Nucleus accumbens (tissue), 56 donors: ENCODE data around the gene PKP2.
"Not testable (repeated sequence)": the region's sequence is repeated elsewhere in the genome, so short reads cannot be mapped to it uniquely, and the experiment has no call there.

Source experiments
- DNase-seq, 56 donors: peaks; one replicate each; lab custom pipeline; 2025; lab: John Stamatoyannopoulos, UW

The PKP2 gene

GRCh38 chr12:32897687-32898573, 1.4 kb upstream of the PKP2 start:
- DNase-seq, result no peak

DNA sequence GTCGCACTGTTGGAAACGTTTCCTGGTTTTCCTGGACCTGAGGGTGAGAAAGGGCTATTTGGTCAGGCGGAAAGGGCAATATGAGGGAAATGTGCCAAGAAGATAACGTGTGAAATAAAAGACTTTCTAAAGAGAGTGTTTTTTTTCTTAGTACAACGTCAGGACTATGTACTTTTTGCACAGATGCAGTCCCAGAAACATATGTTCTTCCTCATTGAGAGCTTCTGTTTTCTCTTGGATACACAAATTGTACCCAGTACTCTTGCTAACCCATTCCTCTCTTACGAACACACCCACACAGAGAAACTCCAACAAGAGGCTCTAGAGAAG, 669 bp upstream of the PKP2 start:
- DNase-seq, result no peak

DNA sequence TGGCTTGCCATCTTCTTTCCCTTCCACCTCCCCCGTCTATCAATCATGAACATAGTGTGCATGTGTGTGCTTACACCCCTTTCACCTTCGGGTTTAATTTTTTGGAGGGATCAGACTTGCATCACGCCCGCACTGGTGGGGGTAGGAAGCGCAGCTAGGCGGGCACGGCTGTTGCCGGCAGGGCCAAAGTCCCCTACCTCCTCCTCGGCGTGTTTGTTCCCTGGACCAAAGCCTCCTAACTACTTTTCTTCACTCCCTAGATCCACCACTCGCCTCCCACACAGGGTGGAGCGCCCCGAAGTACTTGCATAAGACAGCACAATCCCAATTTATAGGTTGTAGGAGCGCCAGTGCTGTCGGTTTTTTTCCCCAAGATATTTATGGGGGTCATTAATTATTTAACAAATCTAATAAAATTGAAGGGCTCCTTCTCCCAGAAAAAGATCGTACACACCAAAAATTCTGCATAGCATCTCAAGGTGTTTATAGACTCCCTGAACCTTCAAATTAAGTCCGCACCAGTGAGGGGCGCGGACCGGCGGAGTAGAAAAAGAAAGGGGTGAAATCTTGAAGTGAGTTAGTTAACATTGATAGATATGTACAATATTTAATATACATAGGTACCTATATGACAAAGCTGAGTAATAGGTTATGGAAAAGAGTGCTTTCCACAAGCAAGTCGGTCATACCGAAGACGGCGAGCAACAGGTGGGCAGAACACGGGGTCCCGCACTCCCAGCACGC, 717 bp downstream of the PKP2 start:
- DNase-seq, result peak in 4 of 56 donors; percentile 1 to 14 (median 6)

DNA sequence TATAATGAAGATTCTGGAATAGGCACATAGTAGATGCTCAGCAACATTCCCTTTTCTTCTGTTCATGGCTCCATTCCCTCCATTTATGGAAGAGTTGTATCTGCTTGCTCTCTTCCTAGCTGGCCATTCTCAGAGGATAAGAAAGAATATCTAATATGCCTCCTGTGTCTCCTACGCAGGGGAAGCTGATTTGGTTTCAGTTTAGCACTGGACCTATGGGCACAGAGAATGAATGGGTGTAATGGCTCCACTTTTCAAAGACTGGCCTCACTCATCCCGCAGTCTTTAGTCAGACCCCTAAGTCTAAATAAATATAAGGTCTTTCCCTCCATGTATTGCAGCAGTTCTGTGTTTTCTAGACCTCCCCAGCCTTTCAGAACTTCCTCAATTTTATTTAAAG, 2.0 kb downstream of the PKP2 start:
- no peak for DNase-seq

DNA sequence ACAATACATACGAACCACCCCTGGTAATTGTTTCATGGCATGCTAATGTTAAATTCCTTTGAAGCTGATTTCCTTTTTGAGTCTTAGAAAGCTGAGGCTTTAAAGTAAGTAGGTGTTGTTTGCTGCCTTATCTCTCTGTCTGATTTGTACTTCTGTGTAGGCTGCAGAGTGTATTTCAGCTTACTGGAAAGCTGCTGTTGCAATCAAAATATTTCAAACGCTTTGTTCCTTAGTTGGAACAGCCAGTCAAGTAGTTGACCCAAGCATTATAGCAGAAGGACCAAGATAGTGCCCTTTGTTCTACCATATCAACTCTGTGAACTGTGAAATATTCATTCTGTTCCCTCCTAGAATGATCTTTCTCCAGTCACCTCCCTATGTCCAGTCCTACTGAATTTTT, 3.1 kb downstream of the PKP2 start:
- DNase-seq, result no peak

GRCh38 chr12:32893043-32893442, 3.5 kb downstream of the PKP2 start:
- DNase-seq, result no peak

DNA sequence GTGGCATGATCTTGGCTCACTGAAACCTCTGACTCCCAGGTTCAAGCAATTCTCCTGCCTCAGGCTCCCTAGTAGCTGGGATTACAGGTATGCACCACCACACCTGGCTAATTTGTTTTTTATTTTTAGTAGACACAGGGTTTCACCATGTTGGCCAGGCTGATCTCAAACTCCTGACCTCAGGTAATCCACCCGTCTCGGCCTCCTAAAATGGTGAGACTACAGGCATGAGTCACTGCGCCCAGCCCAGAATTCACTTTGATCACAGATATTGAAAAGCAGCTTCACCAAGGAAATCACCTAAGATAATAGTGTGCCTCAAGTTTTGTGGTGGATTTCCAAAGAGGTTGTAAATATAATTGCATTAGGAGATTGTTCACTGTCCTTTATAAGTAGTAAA, 4.2 kb downstream of the PKP2 start:
- DNase-seq, result not testable (repeated sequence)

GRCh38 chr12:32891956-32892355, 4.6 kb downstream of the PKP2 start:
- DNase-seq, result peak in 1 of 56 donors; percentile 21

GRCh38 chr12:32891526-32891925, 5.1 kb downstream of the PKP2 start:
- no peak for DNase-seq

DNA sequence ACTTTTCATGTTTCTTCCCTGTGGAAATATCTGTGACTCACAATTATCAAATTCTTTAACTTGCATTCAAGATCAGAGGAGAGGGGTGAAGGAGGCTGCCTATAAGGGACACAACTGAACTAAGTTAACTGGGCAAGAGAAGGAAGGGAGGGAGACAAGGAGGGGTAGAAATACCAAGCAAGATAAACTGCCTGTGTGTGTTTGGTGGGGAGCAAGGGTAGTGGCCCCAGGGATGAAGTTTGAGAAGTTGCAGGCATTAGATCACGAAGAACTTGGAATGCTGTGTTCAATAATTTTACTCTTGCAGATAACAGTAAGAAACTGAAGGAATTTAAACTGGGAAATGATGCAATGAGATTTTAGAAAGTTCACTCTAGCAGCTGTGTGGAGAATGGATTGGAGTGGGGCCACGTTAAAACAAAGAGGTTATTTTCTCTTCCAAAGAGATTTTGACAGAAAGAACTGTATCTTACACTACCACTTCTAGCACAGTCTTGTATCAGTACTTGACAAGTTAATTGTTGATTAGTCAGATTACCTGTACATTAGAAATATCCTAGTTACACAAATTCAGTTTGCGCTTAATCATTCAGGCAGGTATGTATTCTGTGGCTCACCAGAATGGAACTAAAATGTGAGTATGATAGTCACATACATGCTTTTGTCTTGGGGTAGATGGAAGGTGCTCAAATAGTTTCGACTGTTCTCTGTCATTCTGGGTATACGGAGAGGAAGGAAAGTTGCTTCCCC, 7.4 kb downstream of the PKP2 start:
- peak in 1 of 56 donors; percentile 11 for DNase-seq

DNA sequence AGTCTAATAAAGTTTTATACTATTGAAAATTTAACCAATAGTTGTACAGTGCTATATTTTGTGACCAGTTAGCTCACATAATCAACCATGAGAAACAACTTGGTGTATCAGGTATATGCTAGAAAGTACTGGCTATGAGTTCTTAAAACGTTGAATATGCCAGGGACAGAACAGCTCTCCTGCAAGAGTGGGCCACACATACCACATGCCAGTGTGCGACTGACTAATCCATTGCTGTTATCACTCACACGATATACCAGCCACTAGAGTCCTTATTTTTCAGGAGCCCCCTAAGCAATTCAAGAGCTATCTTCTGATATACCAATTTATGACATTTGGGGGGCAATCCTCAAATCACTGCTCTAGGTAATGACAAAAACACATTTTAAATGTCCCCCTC, 9.5 kb downstream of the PKP2 start:
- DNase-seq, result no peak

- DNase-seq, result no peak
Measured at GRCh38 chr12:32885831-32886230, 10.7 kb downstream of the PKP2 start.

DNA sequence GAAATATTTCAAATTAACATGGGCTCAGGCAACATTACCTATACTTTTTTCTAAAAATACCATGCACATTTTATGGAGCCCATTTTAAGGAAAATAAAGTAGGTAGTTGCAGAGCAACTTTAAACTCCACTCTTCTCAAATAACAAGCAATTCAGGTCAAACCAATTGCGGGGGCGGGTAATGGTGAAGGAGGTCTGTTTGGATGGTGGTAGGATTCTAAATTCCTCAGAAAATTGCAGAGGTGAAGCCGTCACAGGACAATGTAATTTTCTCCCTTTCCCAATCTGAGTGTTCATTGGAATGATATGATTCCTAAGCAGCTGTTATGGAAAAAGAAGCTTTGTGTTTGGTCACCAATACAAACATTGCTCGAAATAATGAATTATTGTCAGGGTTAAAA, 11.6 kb downstream of the PKP2 start:
- DNase-seq, result no peak

DNA sequence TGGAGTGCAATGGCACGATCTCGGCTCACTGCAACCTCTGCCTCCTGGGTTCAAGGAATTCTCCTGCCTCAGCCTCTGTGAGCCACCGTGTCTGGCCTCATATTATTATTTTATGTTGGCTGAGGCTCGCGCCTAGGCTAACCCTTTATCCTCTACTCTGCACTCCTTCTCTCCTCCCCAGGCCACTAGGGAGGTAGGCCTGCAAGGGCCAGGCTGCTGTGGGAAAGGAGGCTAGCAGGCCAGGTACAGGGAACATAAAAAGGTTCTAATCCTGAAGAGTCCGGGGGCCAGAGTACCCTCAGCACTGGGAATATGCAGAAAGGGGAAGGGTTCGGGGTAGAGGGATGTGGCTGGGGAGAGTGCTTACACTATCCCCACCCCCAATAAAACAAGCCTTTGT, 14.9 kb downstream of the PKP2 start:
- DNase-seq, result no peak

DNA sequence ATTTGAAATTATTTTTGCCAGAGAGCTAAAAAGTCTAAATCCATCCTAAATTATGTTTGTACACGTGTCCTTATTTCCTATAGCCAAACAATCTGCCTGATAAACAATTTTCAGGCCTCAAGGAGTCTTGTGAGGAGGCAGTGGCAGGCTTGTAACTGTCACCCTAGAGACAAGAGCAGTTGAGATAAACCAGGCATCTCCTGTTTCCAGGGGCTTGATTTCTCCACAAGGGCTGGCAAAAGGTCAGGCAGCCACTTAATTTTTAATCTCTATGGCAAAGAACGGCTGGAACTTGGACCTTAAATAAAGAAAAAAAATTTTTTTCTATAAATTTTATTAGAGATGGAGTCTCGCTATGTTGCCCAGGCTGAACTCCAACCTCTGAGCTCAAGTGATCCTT, 15.5 kb downstream of the PKP2 start:
- no peak for DNase-seq

- DNase-seq, result not testable (repeated sequence)
Measured at GRCh38 chr12:32879066-32879465, 17.5 kb downstream of the PKP2 start.

GRCh38 chr12:32877601-32878459, 18.7 kb downstream of the PKP2 start:
- peak in 7 of 56 donors; percentile 4 to 26 (median 10) for DNase-seq

DNA sequence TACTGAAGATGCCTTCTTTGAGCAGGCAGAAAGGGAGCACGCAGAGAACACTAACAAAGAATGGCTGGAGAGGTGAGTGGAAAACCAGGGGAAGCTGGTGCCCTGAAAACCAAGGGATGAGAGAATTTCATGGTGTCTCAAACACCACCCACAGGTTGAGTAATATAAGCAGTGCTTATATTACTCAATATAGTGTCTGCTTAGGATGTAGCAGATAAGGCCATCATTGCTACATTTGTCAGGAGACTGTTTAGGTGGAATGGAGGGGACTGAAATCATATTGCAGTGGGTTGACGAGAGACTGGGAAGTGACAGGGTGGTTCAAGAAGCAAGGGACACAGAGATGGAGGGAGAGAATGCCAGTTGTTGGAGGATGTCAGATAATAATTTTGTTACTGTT, 20.6 kb downstream of the PKP2 start:
- no peak for DNase-seq

GRCh38 chr12:32874975-32875374, 21.6 kb downstream of the PKP2 start:
- DNase-seq, result no peak

GRCh38 chr12:32874078-32874477, 22.5 kb downstream of the PKP2 start:
- no peak for DNase-seq
